ENCODE measurements around the gene ACVR2B. TPM values are rescaled to one million over a fixed set of nuclear protein-coding genes. Genes with fewer than 3 reads are reported as not detected.

The ACVR2B gene
- total and polyA plus RNA-seq, 2 of the 13 experiments (the other 11 are each of a cell fraction or from before 2014, with no cell fraction given): 10.0 to 12.7 TPM

DNA sequence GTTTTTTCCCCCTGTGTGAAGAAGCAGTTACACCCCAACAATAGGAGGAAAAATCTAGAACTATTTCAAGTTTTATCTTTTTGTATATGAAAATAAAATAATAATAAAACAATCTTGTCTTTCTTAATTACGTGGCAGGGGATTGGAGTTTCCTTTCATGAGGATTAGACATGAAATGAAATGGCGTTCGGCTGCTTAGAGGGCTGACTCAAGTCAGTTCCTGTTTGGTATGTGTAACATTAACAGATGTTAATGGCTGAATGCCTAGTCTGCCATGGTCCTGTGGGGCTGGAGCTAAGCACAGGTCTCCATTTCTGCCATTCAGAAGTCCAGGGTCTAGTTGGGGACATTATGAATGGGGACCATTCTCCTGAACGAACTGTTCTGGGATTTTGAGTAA, 39.3 kb downstream of the ACVR2B start:
- H3K27me3 ChIP-seq (ENCODE audit: control insufficient read depth in 1 of 2, insufficient read depth in 2 of 2, low read length in 2 of 2): no peaks in the 10 kb centered on the region
- peaks cover 10% of the 10 kb centered on the region; the same call in 1 of the 2 replicates for H3K4me1 ChIP-seq (ENCODE audit: insufficient read depth, low read length)
- H3K79me2 ChIP-seq (ENCODE audit: insufficient read depth, low read length): no peaks in the 10 kb centered on the region
- no peaks in the 10 kb centered on the region for H4K20me1 ChIP-seq (ENCODE audit: insufficient read depth, low read length)
- 92% methylated on average over 4 of the region's 4 CpGs for WGBS (ENCODE audit: low lambda C conversion rate)
- no TSS peak for BruUV-seq (replicated peaks)
- H2AFZ ChIP-seq (ENCODE audit: low read length): no peak overlapping the region
- H3K9me3 ChIP-seq (ENCODE audit: low read length): no peaks in the 10 kb centered on the region
- H3K9ac ChIP-seq (ENCODE audit: insufficient read depth, low read depth, low read length): no peak overlapping the region
- ChIA-PET POLR2A (no interaction called here), CTCF (ENCODE audit: low intra/inter-chr PET ratio, low total read pairs) (no interaction called here)
- intact Hi-C loops (cut with micrococcal nuclease; ENCODE audit: unreplicated experiment) (no loop called here), in situ Hi-C loops (cut with HindIII; ENCODE audit: extremely low pct_ligation_motif_present, low pct_unique_long_range_greater_than_20kb) (no loop called here)
- no peak overlapping the region for H3K27ac ChIP-seq (ENCODE audit: extremely low read length, insufficient read depth, low read length)
- DNase-seq (ENCODE audit: low spot score) (no peak), FAIRE-seq (no peak), ATAC-seq (no peak)
- H3K4me2 ChIP-seq (ENCODE audit: low read depth, low read length): no peak overlapping the region
- 0 out of 5 replicates have a peak, but pooled peaks cover 0 to 1% of the 10 kb centered on the region in 2 experiments for H3K36me3 ChIP-seq (replicated peaks in 1 of 2; ENCODE audit: control insufficient read depth in 1 of 2, insufficient read depth in 2 of 2, low read length in 2 of 2)
- H3K4me3 ChIP-seq (replicated peaks in 1 of 3; ENCODE audit: insufficient read depth in 1 of 3, low read depth in 2 of 3, low read length in 3 of 3): no peak overlapping the region
- TF ChIP-seq XBP1 (CRISPR knock-in tag; IDR thresholded peaks at IDR 0.05): no peak
- TF ChIP-seq REL (CRISPR knock-in tag; conservative IDR thresholded peaks at IDR 0.05): no peak
- no peak for TF ChIP-seq ZNF12 (CRISPR knock-in tag; IDR thresholded peaks at IDR 0.05)
- TF ChIP-seq, protein P1, sequence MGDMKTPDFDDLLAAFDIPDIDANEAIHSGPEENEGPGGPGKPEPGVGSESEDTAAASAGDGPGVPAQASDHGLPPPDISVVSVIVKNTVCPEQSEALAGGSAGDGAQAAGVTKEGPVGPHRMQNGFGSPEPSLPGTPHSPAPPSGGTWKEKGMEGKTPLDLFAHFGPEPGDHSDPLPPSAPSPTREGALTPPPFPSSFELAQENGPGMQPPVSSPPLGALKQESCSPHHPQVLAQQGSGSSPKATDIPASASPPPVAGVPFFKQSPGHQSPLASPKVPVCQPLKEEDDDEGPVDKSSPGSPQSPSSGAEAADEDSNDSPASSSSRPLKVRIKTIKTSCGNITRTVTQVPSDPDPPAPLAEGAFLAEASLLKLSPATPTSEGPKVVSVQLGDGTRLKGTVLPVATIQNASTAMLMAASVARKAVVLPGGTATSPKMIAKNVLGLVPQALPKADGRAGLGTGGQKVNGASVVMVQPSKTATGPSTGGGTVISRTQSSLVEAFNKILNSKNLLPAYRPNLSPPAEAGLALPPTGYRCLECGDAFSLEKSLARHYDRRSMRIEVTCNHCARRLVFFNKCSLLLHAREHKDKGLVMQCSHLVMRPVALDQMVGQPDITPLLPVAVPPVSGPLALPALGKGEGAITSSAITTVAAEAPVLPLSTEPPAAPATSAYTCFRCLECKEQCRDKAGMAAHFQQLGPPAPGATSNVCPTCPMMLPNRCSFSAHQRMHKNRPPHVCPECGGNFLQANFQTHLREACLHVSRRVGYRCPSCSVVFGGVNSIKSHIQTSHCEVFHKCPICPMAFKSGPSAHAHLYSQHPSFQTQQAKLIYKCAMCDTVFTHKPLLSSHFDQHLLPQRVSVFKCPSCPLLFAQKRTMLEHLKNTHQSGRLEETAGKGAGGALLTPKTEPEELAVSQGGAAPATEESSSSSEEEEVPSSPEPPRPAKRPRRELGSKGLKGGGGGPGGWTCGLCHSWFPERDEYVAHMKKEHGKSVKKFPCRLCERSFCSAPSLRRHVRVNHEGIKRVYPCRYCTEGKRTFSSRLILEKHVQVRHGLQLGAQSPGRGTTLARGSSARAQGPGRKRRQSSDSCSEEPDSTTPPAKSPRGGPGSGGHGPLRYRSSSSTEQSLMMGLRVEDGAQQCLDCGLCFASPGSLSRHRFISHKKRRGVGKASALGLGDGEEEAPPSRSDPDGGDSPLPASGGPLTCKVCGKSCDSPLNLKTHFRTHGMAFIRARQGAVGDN (CRISPR knock-in tag; IDR thresholded peaks at IDR 0.05): no peak
- no peak for TF ChIP-seq ZNF619 (CRISPR knock-in tag; IDR thresholded peaks at IDR 0.05)
- no peak for TF ChIP-seq NKX3-1 (CRISPR knock-in tag; IDR thresholded peaks at IDR 0.05)
- no peak for TF ChIP-seq ZNF292 (CRISPR knock-in tag; IDR thresholded peaks at IDR 0.05; ENCODE audit: borderline replicate concordance, low read depth)
- TF ChIP-seq ZNF317 (CRISPR knock-in tag; IDR thresholded peaks at IDR 0.05): no peak
- TF ChIP-seq GMEB1 (CRISPR knock-in tag; IDR thresholded peaks at IDR 0.05; ENCODE audit: borderline replicate concordance): no peak
- no peak for TF ChIP-seq REXO4 (CRISPR knock-in tag; IDR thresholded peaks at IDR 0.05; ENCODE audit: borderline replicate concordance)
- TF ChIP-seq MED8 (CRISPR knock-in tag; IDR thresholded peaks at IDR 0.05; ENCODE audit: insufficient replicate concordance): no peak
- no peak for TF ChIP-seq HHEX (CRISPR knock-in tag; IDR thresholded peaks at IDR 0.05)
- TF ChIP-seq ZNF710 (CRISPR knock-in tag; IDR thresholded peaks at IDR 0.05; ENCODE audit: borderline replicate concordance): no peak
- TF ChIP-seq, protein P2, sequence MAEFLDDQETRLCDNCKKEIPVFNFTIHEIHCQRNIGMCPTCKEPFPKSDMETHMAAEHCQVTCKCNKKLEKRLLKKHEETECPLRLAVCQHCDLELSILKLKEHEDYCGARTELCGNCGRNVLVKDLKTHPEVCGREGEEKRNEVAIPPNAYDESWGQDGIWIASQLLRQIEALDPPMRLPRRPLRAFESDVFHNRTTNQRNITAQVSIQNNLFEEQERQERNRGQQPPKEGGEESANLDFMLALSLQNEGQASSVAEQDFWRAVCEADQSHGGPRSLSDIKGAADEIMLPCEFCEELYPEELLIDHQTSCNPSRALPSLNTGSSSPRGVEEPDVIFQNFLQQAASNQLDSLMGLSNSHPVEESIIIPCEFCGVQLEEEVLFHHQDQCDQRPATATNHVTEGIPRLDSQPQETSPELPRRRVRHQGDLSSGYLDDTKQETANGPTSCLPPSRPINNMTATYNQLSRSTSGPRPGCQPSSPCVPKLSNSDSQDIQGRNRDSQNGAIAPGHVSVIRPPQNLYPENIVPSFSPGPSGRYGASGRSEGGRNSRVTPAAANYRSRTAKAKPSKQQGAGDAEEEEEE (CRISPR knock-in tag; IDR thresholded peaks at IDR 0.05; ENCODE audit: borderline replicate concordance): no peak

All from HepG2 (cell line).